PFSK-1 (cell line): ENCODE measurements around the gene ANKS1B.

Source experiments
- FOXP2 ChIP-seq: optimal IDR thresholded peaks from 2 replicates; pipeline ENCODE3; 2011; ENCODE audit warnings: borderline replicate concordance, control low read depth, inconsistent platforms; ENCODE audit not compliant: insufficient read depth; ENCODE audit errors: extremely low read length, extremely low read depth
- POLR2AphosphoS5 ChIP-seq: IDR thresholded peaks from 2 replicates; pipeline ENCODE4 v1.6.1; 2012; ENCODE audit warnings: low read depth, mild to moderate bottlenecking, control low read depth, low read length, moderate library complexity
- REST ChIP-seq, 2 experiments: IDR thresholded peaks; 2 replicates each; pipeline versions ENCODE4 v1.6.1 to v1.8.0; 2011 to 2012; ENCODE audit warnings: low read depth in 2 of 2, low read length in 2 of 2, control low read depth in 1 of 2, inconsistent platforms in 1 of 2, mild to moderate bottlenecking in 1 of 2, moderate library complexity in 1 of 2; ENCODE audit not compliant: insufficient read depth in 1 of 2
- SIN3A ChIP-seq: IDR thresholded peaks from 2 replicates; pipeline ENCODE4 v1.6.1; 2012; ENCODE audit warnings: mild to moderate bottlenecking, low read length, moderate library complexity, borderline replicate concordance; ENCODE audit not compliant: insufficient read depth
- TAF1 ChIP-seq: IDR thresholded peaks from 2 replicates; pipeline ENCODE4 v1.6.1; 2012; ENCODE audit warnings: low read length, control low read depth, borderline replicate concordance; ENCODE audit not compliant: insufficient read depth

ANKS1B gene

GRCh38 chr12:98838231-98838647 is 1146.5 kb downstream of the ANKS1B start:
- TF ChIP-seq POLR2AphosphoS5 = no peak
- TF ChIP-seq SIN3A = no peak
- no peak for TF ChIP-seq FOXP2
- TF ChIP-seq TAF1 = no peak
- TF ChIP-seq REST (IDR thresholded peaks at IDR 0.05; ENCODE audit: insufficient read depth in 1 of 2, low read depth in 2 of 2, low read length in 2 of 2) = no peak

GRCh38 chr12:98830657-98831056 is 1154.1 kb downstream of the ANKS1B start:
- no peak for TF ChIP-seq REST (IDR thresholded peaks at IDR 0.05; ENCODE audit: insufficient read depth in 1 of 2, low read depth in 2 of 2, low read length in 2 of 2)
- TF ChIP-seq FOXP2 = no peak
- no peak for TF ChIP-seq POLR2AphosphoS5
- no peak for TF ChIP-seq SIN3A
- no peak for TF ChIP-seq TAF1

GRCh38 chr12:98828802-98829600 is 1155.7 kb downstream of the ANKS1B start:
- TF ChIP-seq TAF1 = no peak
- no peak for TF ChIP-seq POLR2AphosphoS5
- no peak for TF ChIP-seq SIN3A
- TF ChIP-seq REST (IDR thresholded peaks at IDR 0.05; ENCODE audit: insufficient read depth in 1 of 2, low read depth in 2 of 2, low read length in 2 of 2) = no peak
- no peak for TF ChIP-seq FOXP2

GRCh38 chr12:98823012-98823411 is 1161.7 kb downstream of the ANKS1B start:
- TF ChIP-seq TAF1 = no peak
- TF ChIP-seq REST (IDR thresholded peaks at IDR 0.05; ENCODE audit: insufficient read depth in 1 of 2, low read depth in 2 of 2, low read length in 2 of 2) = no peak
- TF ChIP-seq POLR2AphosphoS5 = no peak
- no peak for TF ChIP-seq SIN3A
- TF ChIP-seq FOXP2 = no peak
